ENCODE measurements around the gene PHF2.

Gene PHF2

GRCh38 chr9:93624431-93624834 lies 48.0 kb downstream of the PHF2 start:
- Histone ChIP-seq H3K79me1 (ENCODE audit: low read length) (no peaks in the 10 kb centered on the region), H3K23ac (ENCODE audit: low read length) (no peak overlapping the region), H4K91ac (ENCODE audit: low read depth, low read length) (no peak overlapping the region), H3K36me3 (ENCODE audit: control insufficient read depth in 1 of 2, insufficient read depth in 2 of 2, low read length in 2 of 2) (no peaks in the 10 kb centered on the region), H2AK5ac (ENCODE audit: low read length) (no peak overlapping the region), H3K79me2 (ENCODE audit: control insufficient read depth, insufficient read depth, low read length, poor library complexity) (no peaks in the 10 kb centered on the region), H3K27me3 (ENCODE audit: insufficient read depth, low read length) (no peaks in the 10 kb centered on the region), H3K4me1 (ENCODE audit: control insufficient read depth in 1 of 2, insufficient read depth in 2 of 2, low read length in 2 of 2) (no peaks in the 10 kb centered on the region), H2AFZ (ENCODE audit: insufficient read depth, low read length, poor library complexity) (no peak overlapping the region), H3K4me2 (ENCODE audit: low read length) (no peak overlapping the region), H3K14ac (ENCODE audit: low read length) (no peak overlapping the region), H4K12ac (ENCODE audit: low read depth, low read length) (no peak overlapping the region), H3K4ac (ENCODE audit: low read depth, low read length) (no peak overlapping the region), H3K18ac (ENCODE audit: low read length) (no peak overlapping the region), H4K8ac (ENCODE audit: low read depth, low read length) (no peak overlapping the region), H3K4me3 (ENCODE audit: low read depth, low read length) (no peak overlapping the region), H3K9ac (ENCODE audit: low read length) (no peak overlapping the region), H2BK12ac (ENCODE audit: low read length) (no peak overlapping the region), H2BK120ac (ENCODE audit: insufficient read depth, low read length, poor library complexity) (no peak overlapping the region), H2BK5ac (ENCODE audit: low read depth, low read length, poor library complexity) (no peak overlapping the region), H3K27ac (ENCODE audit: low read depth, low read length) (no peak overlapping the region), H3K9me3 (ENCODE audit: insufficient read depth, low read depth, low read length) (peaks cover 5% of the 10 kb centered on the region)
- WGBS (ENCODE audit: extremely low coverage, insufficient coverage, insufficient read length) = no CpG with 5 or more reads among the region's 6 CpGs
- no peak for DNase-seq

GRCh38 chr9:93624977-93625376 lies 48.6 kb downstream of the PHF2 start:
- Histone ChIP-seq H4K12ac (ENCODE audit: low read depth, low read length) (no peak overlapping the region), H4K8ac (ENCODE audit: low read depth, low read length) (no peak overlapping the region), H3K4me1 (ENCODE audit: control insufficient read depth in 1 of 2, insufficient read depth in 2 of 2, low read length in 2 of 2) (no peaks in the 10 kb centered on the region), H4K91ac (ENCODE audit: low read depth, low read length) (no peak overlapping the region), H3K36me3 (ENCODE audit: control insufficient read depth in 1 of 2, insufficient read depth in 2 of 2, low read length in 2 of 2) (no peaks in the 10 kb centered on the region), H2BK5ac (ENCODE audit: low read depth, low read length, poor library complexity) (no peak overlapping the region), H3K4ac (ENCODE audit: low read depth, low read length) (no peak overlapping the region), H3K79me2 (ENCODE audit: control insufficient read depth, insufficient read depth, low read length, poor library complexity) (no peaks in the 10 kb centered on the region), H3K27ac (ENCODE audit: low read depth, low read length) (no peak overlapping the region), H3K27me3 (ENCODE audit: insufficient read depth, low read length) (no peaks in the 10 kb centered on the region), H3K4me3 (ENCODE audit: low read depth, low read length) (no peak overlapping the region), H3K9me3 (ENCODE audit: insufficient read depth, low read depth, low read length) (peaks cover 5% of the 10 kb centered on the region), H2BK12ac (ENCODE audit: low read length) (no peak overlapping the region), H3K9ac (ENCODE audit: low read length) (no peak overlapping the region), H3K23ac (ENCODE audit: low read length) (no peak overlapping the region), H3K14ac (ENCODE audit: low read length) (no peak overlapping the region), H3K79me1 (ENCODE audit: low read length) (no peaks in the 10 kb centered on the region), H3K18ac (ENCODE audit: low read length) (no peak overlapping the region), H2AK5ac (ENCODE audit: low read length) (no peak overlapping the region), H3K4me2 (ENCODE audit: low read length) (no peak overlapping the region), H2BK120ac (ENCODE audit: insufficient read depth, low read length, poor library complexity) (no peak overlapping the region), H2AFZ (ENCODE audit: insufficient read depth, low read length, poor library complexity) (no peak overlapping the region)
- peak in 1 of 2 donors; percentile 14 for DNase-seq

- H2AFZ ChIP-seq (ENCODE audit: insufficient read depth, low read length, poor library complexity) = no peak overlapping the region
- H2BK120ac ChIP-seq (ENCODE audit: insufficient read depth, low read length, poor library complexity) = no peak overlapping the region
- no peaks in the 10 kb centered on the region for H3K27me3 ChIP-seq (ENCODE audit: insufficient read depth, low read length)
- H3K18ac ChIP-seq (ENCODE audit: low read length) = no peak overlapping the region
- H4K91ac ChIP-seq (ENCODE audit: low read depth, low read length) = no peak overlapping the region
- no peak overlapping the region for H3K4ac ChIP-seq (ENCODE audit: low read depth, low read length)
- no peaks in the 10 kb centered on the region for H3K79me2 ChIP-seq (ENCODE audit: control insufficient read depth, insufficient read depth, low read length, poor library complexity)
- no peak for DNase-seq
- no peak overlapping the region for H2AK5ac ChIP-seq (ENCODE audit: low read length)
- peaks cover 2% of the 10 kb centered on the region for H3K9me3 ChIP-seq (ENCODE audit: insufficient read depth, low read depth, low read length)
- H3K4me3 ChIP-seq (ENCODE audit: low read depth, low read length) = no peak overlapping the region
- H3K4me2 ChIP-seq (ENCODE audit: low read length) = no peak overlapping the region
- H3K27ac ChIP-seq (ENCODE audit: low read depth, low read length) = no peak overlapping the region
- H3K9ac ChIP-seq (ENCODE audit: low read length) = no peak overlapping the region
- H3K14ac ChIP-seq (ENCODE audit: low read length) = no peak overlapping the region
- peaks cover 4 to 6% of the 10 kb centered on the region in 2 experiments for H3K4me1 ChIP-seq (ENCODE audit: control insufficient read depth in 1 of 2, insufficient read depth in 2 of 2, low read length in 2 of 2)
- no peak overlapping the region for H3K23ac ChIP-seq (ENCODE audit: low read length)
- WGBS (ENCODE audit: extremely low coverage, insufficient coverage, insufficient read length) = no CpG with 5 or more reads among the region's 11 CpGs
- H3K36me3 ChIP-seq (ENCODE audit: control insufficient read depth in 1 of 2, insufficient read depth in 2 of 2, low read length in 2 of 2) = peaks cover 3 to 11% of the 10 kb centered on the region in 2 experiments
- no peak overlapping the region for H4K12ac ChIP-seq (ENCODE audit: low read depth, low read length)
- H3K79me1 ChIP-seq (ENCODE audit: low read length) = no peaks in the 10 kb centered on the region
- H2BK5ac ChIP-seq (ENCODE audit: low read depth, low read length, poor library complexity) = no peak overlapping the region
- H2BK12ac ChIP-seq (ENCODE audit: low read length) = no peak overlapping the region
- no peak overlapping the region for H4K8ac ChIP-seq (ENCODE audit: low read depth, low read length)
Observed at GRCh38 chr9:93629920-93630319, 53.5 kb downstream of the PHF2 start.

GRCh38 chr9:93630806-93631411 lies 54.5 kb downstream of the PHF2 start:
- peaks cover 2% of the 10 kb centered on the region for H3K9me3 ChIP-seq (ENCODE audit: insufficient read depth, low read depth, low read length)
- no peak overlapping the region for H3K18ac ChIP-seq (ENCODE audit: low read length)
- H2AFZ ChIP-seq (ENCODE audit: insufficient read depth, low read length, poor library complexity) = no peak overlapping the region
- no peak for DNase-seq
- WGBS (ENCODE audit: extremely low coverage, insufficient coverage, insufficient read length) = no CpG with 5 or more reads among the region's 7 CpGs
- H2BK12ac ChIP-seq (ENCODE audit: low read length) = no peak overlapping the region
- H2AK5ac ChIP-seq (ENCODE audit: low read length) = no peak overlapping the region
- H3K23ac ChIP-seq (ENCODE audit: low read length) = no peak overlapping the region
- H3K36me3 ChIP-seq (ENCODE audit: control insufficient read depth in 1 of 2, insufficient read depth in 2 of 2, low read length in 2 of 2) = peaks cover 3 to 16% of the 10 kb centered on the region in 2 experiments
- no peak overlapping the region for H2BK5ac ChIP-seq (ENCODE audit: low read depth, low read length, poor library complexity)
- H3K9ac ChIP-seq (ENCODE audit: low read length) = no peak overlapping the region
- H4K8ac ChIP-seq (ENCODE audit: low read depth, low read length) = no peak overlapping the region
- no peak overlapping the region for H4K12ac ChIP-seq (ENCODE audit: low read depth, low read length)
- peaks cover 4 to 6% of the 10 kb centered on the region in 2 experiments for H3K4me1 ChIP-seq (ENCODE audit: control insufficient read depth in 1 of 2, insufficient read depth in 2 of 2, low read length in 2 of 2)
- no peak overlapping the region for H3K4me2 ChIP-seq (ENCODE audit: low read length)
- H3K4me3 ChIP-seq (ENCODE audit: low read depth, low read length) = no peak overlapping the region
- H3K27ac ChIP-seq (ENCODE audit: low read depth, low read length) = no peak overlapping the region
- no peak overlapping the region for H3K4ac ChIP-seq (ENCODE audit: low read depth, low read length)
- no peak overlapping the region for H4K91ac ChIP-seq (ENCODE audit: low read depth, low read length)
- no peaks in the 10 kb centered on the region for H3K27me3 ChIP-seq (ENCODE audit: insufficient read depth, low read length)
- H2BK120ac ChIP-seq (ENCODE audit: insufficient read depth, low read length, poor library complexity) = no peak overlapping the region
- no peaks in the 10 kb centered on the region for H3K79me1 ChIP-seq (ENCODE audit: low read length)
- H3K79me2 ChIP-seq (ENCODE audit: control insufficient read depth, insufficient read depth, low read length, poor library complexity) = no peaks in the 10 kb centered on the region
- no peak overlapping the region for H3K14ac ChIP-seq (ENCODE audit: low read length)
